ENCODE measurements around the gene NPIPA1. TPM values are rescaled to one million over a fixed set of nuclear protein-coding genes. Genes with fewer than 3 reads are reported as not detected.
"Not testable (repeated sequence)": the region's sequence is repeated elsewhere in the genome, so short reads cannot be mapped to it uniquely, and the experiment has no call there.

Gene NPIPA1
- total and polyA plus RNA-seq, 11 donors = 24.7 to 65.3 (median 40.7) TPM

- H3K36me3 ChIP-seq; H3K9me3 ChIP-seq; H3K4me1 ChIP-seq; ATAC-seq; intact Hi-C loops (cut with DNase I); H3K27me3 ChIP-seq: not testable (repeated sequence)
- peak overlapping the region; percentile 54 to 78 (median 60) for H3K4me3 ChIP-seq
- 0 to 1% (median 1%) methylated on average over 15 to 29 of the region's 33 CpGs; no CpG with 5 or more reads in 1 of the 4 donors for WGBS, 4 donors
- peak overlapping the region in 11 of 12 donors; percentile 58 to 87 (median 75) for H3K27ac ChIP-seq
- DNase-seq = peak; percentile 60 to 87 (median 76)
These were observed 25.3 kb upstream of the NPIPA1 start for GRCh38 chr16:14911954-14912353.

- ATAC-seq; H3K9me3 ChIP-seq; H3K4me1 ChIP-seq; DNase-seq; H3K27me3 ChIP-seq; H3K27ac ChIP-seq; intact Hi-C loops (cut with DNase I); H3K36me3 ChIP-seq; H3K4me3 ChIP-seq: not testable (repeated sequence)
- 32 to 69% methylated on average over 2 of the region's 11 CpGs; no CpG with 5 or more reads in 2 of the 4 donors for WGBS, 4 donors
These were observed 24.7 kb upstream of the NPIPA1 start for GRCh38 chr16:14912588-14912987.

GRCh38 chr16:14918504-14918903, 18.7 kb upstream of the NPIPA1 start:
- ATAC-seq; intact Hi-C loops (cut with DNase I); H3K27me3 ChIP-seq; H3K4me1 ChIP-seq; H3K27ac ChIP-seq; H3K9me3 ChIP-seq; H3K36me3 ChIP-seq; H3K4me3 ChIP-seq: not testable (repeated sequence)
- 63 to 73% (median 69%) methylated on average over 3 to 17 of the region's 21 CpGs for WGBS, 4 donors
- DNase-seq = peak in 3 of 5 donors; percentile 23 to 61 (median 32)

GRCh38 chr16:14919837-14920600, 17.2 kb upstream of the NPIPA1 start:
- intact Hi-C loops (cut with DNase I); H3K36me3 ChIP-seq; H3K9me3 ChIP-seq; H3K27ac ChIP-seq; ATAC-seq; H3K4me3 ChIP-seq; H3K27me3 ChIP-seq; H3K4me1 ChIP-seq: not testable (repeated sequence)
- peak in 4 of 5 donors; percentile 21 to 67 (median 29) for DNase-seq
- 71 to 95% (median 84%) methylated on average over 3 to 32 of the region's 41 CpGs for WGBS, 4 donors

GRCh38 chr16:14922285-14922684, 15.0 kb upstream of the NPIPA1 start:
- ATAC-seq; H3K36me3 ChIP-seq; intact Hi-C loops (cut with DNase I); H3K4me3 ChIP-seq; H3K4me1 ChIP-seq; H3K27ac ChIP-seq; H3K9me3 ChIP-seq; H3K27me3 ChIP-seq: not testable (repeated sequence)
- peak in 2 of 5 donors; percentile 3 to 4 for DNase-seq
- 93 to 96% (median 96%) methylated on average over 8 to 14 of the region's 27 CpGs; no CpG with 5 or more reads in 1 of the 4 donors for WGBS, 4 donors

- WGBS, 4 donors = 88 to 95% methylated on average over 7 to 9 of the region's 16 CpGs; no CpG with 5 or more reads in 2 of the 4 donors
- H3K9me3 ChIP-seq; H3K36me3 ChIP-seq; intact Hi-C loops (cut with DNase I); ATAC-seq; H3K27me3 ChIP-seq; H3K4me1 ChIP-seq; H3K4me3 ChIP-seq; H3K27ac ChIP-seq: not testable (repeated sequence)
- DNase-seq = peak in 3 of 5 donors; percentile 1 to 53 (median 8)
These were observed 14.3 kb upstream of the NPIPA1 start for GRCh38 chr16:14922968-14923367.

- WGBS, 4 donors = 66 to 88% methylated on average over 12 to 14 of the region's 31 CpGs; no CpG with 5 or more reads in 2 of the 4 donors
- H3K4me1 ChIP-seq; H3K27me3 ChIP-seq; ATAC-seq; H3K9me3 ChIP-seq; H3K36me3 ChIP-seq; H3K27ac ChIP-seq; intact Hi-C loops (cut with DNase I); H3K4me3 ChIP-seq: not testable (repeated sequence)
- peak in 2 of 5 donors; percentile 6 to 57 for DNase-seq
These were observed 13.7 kb upstream of the NPIPA1 start for GRCh38 chr16:14923394-14924088.

- H3K9me3 ChIP-seq; H3K36me3 ChIP-seq; intact Hi-C loops (cut with DNase I); H3K4me3 ChIP-seq; H3K4me1 ChIP-seq; H3K27me3 ChIP-seq; H3K27ac ChIP-seq; ATAC-seq; DNase-seq: not testable (repeated sequence)
- WGBS, 4 donors = 92 to 97% methylated on average over 5 of the region's 17 CpGs; no CpG with 5 or more reads in 2 of the 4 donors
These were observed 12.9 kb upstream of the NPIPA1 start for GRCh38 chr16:14924359-14924758.

- H3K4me1 ChIP-seq; DNase-seq; H3K27ac ChIP-seq; H3K27me3 ChIP-seq; H3K9me3 ChIP-seq; ATAC-seq; H3K36me3 ChIP-seq; H3K4me3 ChIP-seq; intact Hi-C loops (cut with DNase I): not testable (repeated sequence)
- 94 to 98% methylated on average over 6 of the region's 18 CpGs; no CpG with 5 or more reads in 2 of the 4 donors for WGBS, 4 donors
These were observed 12.3 kb upstream of the NPIPA1 start for GRCh38 chr16:14924982-14925381.

- DNase-seq = peak in 3 of 5 donors; percentile 17 to 64 (median 24)
- intact Hi-C loops (cut with DNase I); H3K36me3 ChIP-seq; H3K27ac ChIP-seq; H3K4me3 ChIP-seq; H3K27me3 ChIP-seq; H3K4me1 ChIP-seq; H3K9me3 ChIP-seq: not testable (repeated sequence)
- ATAC-seq = peak; percentile 37 to 89 (median 66)
- WGBS, 4 donors = 73 to 78% (median 75%) methylated on average over 6 to 9 of the region's 31 CpGs
These were observed 9.1 kb upstream of the NPIPA1 start for GRCh38 chr16:14928064-14928714.

All from heart left ventricle (tissue), 16 donors.